H9 (cell line): ENCODE results near the gene UBE2Q1. TPM values are rescaled to one million over a fixed set of nuclear protein-coding genes. Genes with fewer than 3 reads are reported as not detected.

ENCODE experiments used
- DNase-seq: peaks from one replicate; pipeline ENCODE4 v3.0.0-alpha.2; 2017
- H2AFZ ChIP-seq: one replicate; pipeline ENCODE4 v1.6.1; 2013; ENCODE audit warnings: mild to moderate bottlenecking, low read length, control low read depth, moderate library complexity
- H2AK5ac ChIP-seq: 2 replicates; pipeline ENCODE4 v1.6.1; 2013; ENCODE audit warnings: low read length, control low read depth, mixed read lengths; ENCODE audit not compliant: insufficient read length
- H2BK120ac ChIP-seq: one replicate; pipeline ENCODE4 v1.6.1; 2013; ENCODE audit warnings: low read depth, mild to moderate bottlenecking, low read length, control low read depth, inconsistent platforms; ENCODE audit not compliant: poor library complexity, severe bottlenecking
- H2BK12ac ChIP-seq: 2 replicates; pipeline ENCODE4 v1.6.1; 2013; ENCODE audit warnings: low read length, control low read depth, mixed read lengths, low read depth; ENCODE audit not compliant: insufficient read length
- H2BK15ac ChIP-seq: 2 replicates; pipeline ENCODE4 v1.6.1; 2013; ENCODE audit warnings: low read depth, low read length, control low read depth
- H2BK20ac ChIP-seq: one replicate; pipeline ENCODE4 v1.6.1; 2013; ENCODE audit warnings: low read depth, mild to moderate bottlenecking, low read length, control low read depth, inconsistent platforms; ENCODE audit not compliant: poor library complexity, severe bottlenecking
- H2BK5ac ChIP-seq: 2 replicates; pipeline ENCODE4 v1.6.1; 2013; ENCODE audit warnings: low read length, control low read depth, mixed read lengths; ENCODE audit not compliant: insufficient read length
- H3K14ac ChIP-seq: 2 replicates; pipeline ENCODE4 v1.6.1; 2013; ENCODE audit warnings: low read length, control low read depth; ENCODE audit not compliant: insufficient read depth
- H3K18ac ChIP-seq: 2 replicates; pipeline ENCODE4 v1.6.1; 2013; ENCODE audit warnings: low read depth, mild to moderate bottlenecking, mixed read lengths, low read length, control low read depth; ENCODE audit not compliant: insufficient read length
- H3K23ac ChIP-seq: 2 replicates; pipeline ENCODE4 v1.6.1; 2013; ENCODE audit warnings: low read length, control low read depth, mixed read lengths, low read depth; ENCODE audit not compliant: insufficient read length
- H3K23me2 ChIP-seq: 2 replicates; pipeline ENCODE4 v1.6.1; 2013; ENCODE audit warnings: low read depth, mild to moderate bottlenecking, mixed read lengths, low read length, control low read depth; ENCODE audit not compliant: insufficient read length, poor library complexity, severe bottlenecking
- H3K27ac ChIP-seq: 2 replicates; pipeline ENCODE4 v1.5.1; 2013; ENCODE audit warnings: low read length, control low read depth, mixed read lengths, low read depth; ENCODE audit not compliant: insufficient read length
- H3K27me3 ChIP-seq: 2 replicates; pipeline ENCODE4 v1.6.1; 2013; ENCODE audit warnings: low read length, control low read depth, inconsistent platforms; ENCODE audit not compliant: insufficient read depth
- H3K4ac ChIP-seq: 2 replicates; pipeline ENCODE4 v1.6.1; 2013; ENCODE audit warnings: low read depth, mild to moderate bottlenecking, control low read depth, inconsistent platforms, low read length, moderate library complexity
- H3K4me1 ChIP-seq: 2 replicates; pipeline ENCODE4 v1.6.1; 2013; ENCODE audit warnings: low read length, control low read depth, inconsistent platforms; ENCODE audit not compliant: insufficient read depth
- H3K4me2 ChIP-seq: 2 replicates; pipeline ENCODE4 v1.6.1; 2013; ENCODE audit warnings: low read length, control low read depth, mixed read lengths; ENCODE audit not compliant: insufficient read length, insufficient read depth
- H3K56ac ChIP-seq: 2 replicates; pipeline ENCODE4 v1.6.1; 2013; ENCODE audit warnings: low read depth, mild to moderate bottlenecking, mixed read lengths, low read length, control low read depth; ENCODE audit not compliant: insufficient read length
- H3K79me1 ChIP-seq: 2 replicates; pipeline ENCODE4 v1.6.1; 2013; ENCODE audit warnings: low read depth, mild to moderate bottlenecking, moderate library complexity, low read length, control low read depth, inconsistent platforms; ENCODE audit not compliant: insufficient read depth, poor library complexity, severe bottlenecking
- H3K79me2 ChIP-seq: 2 replicates; pipeline ENCODE4 v1.6.1; 2013; ENCODE audit warnings: low read length, control low read depth, inconsistent platforms; ENCODE audit not compliant: insufficient read depth
- H3K9ac ChIP-seq: 2 replicates; pipeline ENCODE4 v1.6.1; 2013; ENCODE audit warnings: low read length, control low read depth, mixed read lengths; ENCODE audit not compliant: insufficient read length; ENCODE audit errors: extremely low read depth
- H3K9me3 ChIP-seq: one replicate; pipeline ENCODE4 v1.6.1; 2013; ENCODE audit warnings: low read depth, low read length, inconsistent platforms; ENCODE audit not compliant: control insufficient read depth
- H3T11ph ChIP-seq: one replicate; pipeline ENCODE4 v1.6.1; 2013; ENCODE audit warnings: mild to moderate bottlenecking, low read length, control low read depth, inconsistent platforms
- H4K20me1 ChIP-seq: one replicate; pipeline ENCODE4 v1.6.1; 2013; ENCODE audit not compliant: control insufficient read depth, insufficient read length, insufficient read depth
- H4K5ac ChIP-seq: 2 replicates; pipeline ENCODE4 v1.6.1; 2013; ENCODE audit warnings: low read depth, mild to moderate bottlenecking, mixed read lengths, low read length, control low read depth; ENCODE audit not compliant: insufficient read length
- H4K8ac ChIP-seq: replicated peaks from 2 replicates; pipeline ENCODE4 v1.6.1; 2013; ENCODE audit warnings: low read length, control low read depth, mixed read lengths, low read depth; ENCODE audit not compliant: insufficient read length
- H4K91ac ChIP-seq: 2 replicates; pipeline ENCODE4 v1.6.1; 2013; ENCODE audit warnings: low read depth, mild to moderate bottlenecking, moderate library complexity, mixed read lengths, low read length, control low read depth; ENCODE audit not compliant: insufficient read length
- H3K27ac Mint-ChIP-seq, 3 experiments: 2 replicates in 2 of 3; 3 replicates in 1 of 3; pipeline ENCODE4 v1.8.0; 2020 to 2021; ENCODE audit warnings: mixed read lengths in 3 of 3, mild to moderate bottlenecking in 1 of 3, moderate library complexity in 1 of 3
- H3K27me3 Mint-ChIP-seq: 2 replicates; pipeline ENCODE4 v1.8.0; 2021; ENCODE audit warnings: low read depth, mild to moderate bottlenecking, moderate library complexity, mixed read lengths
- H3K36me3 Mint-ChIP-seq, 3 experiments: 2 replicates in 2 of 3; 3 replicates in 1 of 3; pipeline ENCODE4 v1.8.0; 2020 to 2021; ENCODE audit warnings: low read depth in 3 of 3, mixed read lengths in 3 of 3; ENCODE audit not compliant: insufficient read depth in 1 of 3
- H3K4me1 Mint-ChIP-seq, 2 experiments: 2 replicates each; pipeline ENCODE4 v1.8.0; 2020; ENCODE audit warnings: mixed read lengths in 2 of 2
- H3K4me3 Mint-ChIP-seq, 2 experiments: 2 replicates in 1 of 2; 3 replicates in 1 of 2; pipeline ENCODE4 v1.8.0; 2020 to 2021; ENCODE audit warnings: mild to moderate bottlenecking in 2 of 2, mixed read lengths in 2 of 2, moderate library complexity in 1 of 2
- H3K9me3 Mint-ChIP-seq, 2 experiments: 2 replicates in 1 of 2; 3 replicates in 1 of 2; pipeline ENCODE4 v1.8.0; 2020; ENCODE audit warnings: mild to moderate bottlenecking in 2 of 2, mixed read lengths in 2 of 2, moderate library complexity in 1 of 2
- WGBS: extraction: QIAGEN DNeasy Blood & Tissue Kit; methylation state at CpG from one replicate; pipeline ENCODE4 v1.1.7; 2013; ENCODE audit warnings: missing lambda C conversion rate, low lambda C conversion rate, mixed read lengths; ENCODE audit not compliant: insufficient read length; ENCODE audit errors: extremely low coverage; 5-methylcytosine and 5-hydroxymethylcytosine counted together
- total RNA-seq: library from RNA; stranded (reverse); gene quantifications from 2 replicates; pipeline ENCODE4 v1.2.1, GENCODE V29; 2021
- TF ChIP-seq, protein P1 (sequence below): fragments of 200-600 bp; sonication (generic); conservative IDR thresholded peaks from 3 replicates; pipeline ENCODE4 v1.8.0; 2021; ENCODE audit warnings: antibody characterized with exemption, mild to moderate bottlenecking

Gene UBE2Q1
- total RNA-seq, 1 experiment from 2014 or later = 108 TPM

DNA sequence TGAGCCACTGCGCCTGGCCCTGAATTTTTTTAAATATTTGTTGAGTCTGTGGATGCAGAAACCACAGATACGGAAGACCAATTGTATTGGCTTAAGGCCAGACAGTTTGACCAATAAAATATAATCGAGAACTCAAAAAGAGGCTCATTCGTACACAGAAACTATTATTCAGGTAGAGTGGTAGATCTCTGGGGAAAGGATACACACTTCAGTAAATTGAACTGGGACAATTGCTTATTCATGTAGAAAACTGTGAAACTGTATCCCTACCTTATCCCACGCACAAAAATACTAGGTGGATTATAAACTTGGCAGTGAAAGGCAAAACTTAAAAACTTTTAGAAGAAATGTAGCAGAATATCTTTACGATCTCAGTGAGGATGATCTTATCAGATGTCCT is 31.3 kb downstream of the UBE2Q1 start:
- H3T11ph ChIP-seq = no peak overlapping the region
- Mint-ChIP-seq H3K27me3 (peaks cover 4% of the 10 kb centered on the region), H3K27ac (no peak overlapping the region), H3K4me3 (no peak overlapping the region), H3K9me3 (peaks cover 3 to 4% of the 10 kb centered on the region in 2 experiments; a peak in 3 of 5 replicates), H3K36me3 (no peaks in the 10 kb centered on the region), H3K4me1 (no peaks in the 10 kb centered on the region)
- H3K4me1 ChIP-seq = no peaks in the 10 kb centered on the region
- H4K20me1 ChIP-seq = no peaks in the 10 kb centered on the region
- no peak overlapping the region for H2BK120ac ChIP-seq
- H3K27me3 ChIP-seq = no peaks in the 10 kb centered on the region
- no peak overlapping the region for H3K4me2 ChIP-seq
- no peak for DNase-seq
- no CpG with 5 or more reads among the region's 6 CpGs for WGBS
- no peak overlapping the region for H2BK5ac ChIP-seq
- no peak overlapping the region for H4K91ac ChIP-seq
- H2BK20ac ChIP-seq = no peak overlapping the region
- no peak overlapping the region for H3K4ac ChIP-seq
- no peak overlapping the region for H3K56ac ChIP-seq
- H3K9ac ChIP-seq = no peak overlapping the region
- H2BK15ac ChIP-seq = no peak overlapping the region
- H3K23ac ChIP-seq = no peak overlapping the region
- no peak overlapping the region for H4K5ac ChIP-seq
- H3K9me3 ChIP-seq = no peaks in the 10 kb centered on the region
- no peak overlapping the region for H3K27ac ChIP-seq
- H2AFZ ChIP-seq = no peak overlapping the region
- no peak overlapping the region for H2AK5ac ChIP-seq
- H3K79me1 ChIP-seq = no peaks in the 10 kb centered on the region
- no peak overlapping the region for H2BK12ac ChIP-seq
- no peaks in the 10 kb centered on the region for H3K23me2 ChIP-seq
- no peaks in the 10 kb centered on the region for H3K79me2 ChIP-seq
- H3K18ac ChIP-seq = no peak overlapping the region
- H4K8ac ChIP-seq = no peak overlapping the region
- no peak overlapping the region for H3K14ac ChIP-seq
- TF ChIP-seq, protein P1, sequence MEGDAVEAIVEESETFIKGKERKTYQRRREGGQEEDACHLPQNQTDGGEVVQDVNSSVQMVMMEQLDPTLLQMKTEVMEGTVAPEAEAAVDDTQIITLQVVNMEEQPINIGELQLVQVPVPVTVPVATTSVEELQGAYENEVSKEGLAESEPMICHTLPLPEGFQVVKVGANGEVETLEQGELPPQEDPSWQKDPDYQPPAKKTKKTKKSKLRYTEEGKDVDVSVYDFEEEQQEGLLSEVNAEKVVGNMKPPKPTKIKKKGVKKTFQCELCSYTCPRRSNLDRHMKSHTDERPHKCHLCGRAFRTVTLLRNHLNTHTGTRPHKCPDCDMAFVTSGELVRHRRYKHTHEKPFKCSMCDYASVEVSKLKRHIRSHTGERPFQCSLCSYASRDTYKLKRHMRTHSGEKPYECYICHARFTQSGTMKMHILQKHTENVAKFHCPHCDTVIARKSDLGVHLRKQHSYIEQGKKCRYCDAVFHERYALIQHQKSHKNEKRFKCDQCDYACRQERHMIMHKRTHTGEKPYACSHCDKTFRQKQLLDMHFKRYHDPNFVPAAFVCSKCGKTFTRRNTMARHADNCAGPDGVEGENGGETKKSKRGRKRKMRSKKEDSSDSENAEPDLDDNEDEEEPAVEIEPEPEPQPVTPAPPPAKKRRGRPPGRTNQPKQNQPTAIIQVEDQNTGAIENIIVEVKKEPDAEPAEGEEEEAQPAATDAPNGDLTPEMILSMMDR = no peak
